Right renal cortex interstitium (tissue), 3 donors: ENCODE measurements around the gene SRL. TPM values are rescaled to one million over a fixed set of nuclear protein-coding genes. Genes with fewer than 3 reads are reported as not detected.

ENCODE experiments used
- DNase-seq, 3 donors: peaks; one replicate each; pipeline ENCODE4 v3.0.0-alpha.2; 2013; ENCODE audit warnings: low read depth in 3 of 3, low spot score in 2 of 3
- polyA plus RNA-seq, 3 donors: library from polyadenylated mRNA; unstranded; fragments of 120-200 nt; gene quantifications; one replicate each; pipeline ENCODE4 v1.2.1, GENCODE V29; 2013; ENCODE audit not compliant: insufficient read length in 3 of 3

Gene SRL
- polyA plus RNA-seq: 1 to 10 TPM; 1.2 to 1.6 (median 1.2) TPM

GRCh38 chr16:4241928-4242283 is at the start of gene SRL:
Gene SRL (minus strand): TSS chr16:4242080. CDS start chr16:4242067, 13 bp downstream.
- DNase-seq: no peak

- no peak for DNase-seq
Observed at GRCh38 chr16:4290236-4290830, 48.5 kb upstream of the SRL start.

- peak in 1 of 3 donors; percentile 37 for DNase-seq
Observed at GRCh38 chr16:4288148-4288921, 46.5 kb upstream of the SRL start.

- no peak for DNase-seq
Observed at GRCh38 chr16:4285167-4285566, 43.3 kb upstream of the SRL start.

GRCh38 chr16:4283939-4284338 is 42.1 kb upstream of the SRL start:
- DNase-seq: no peak

DNA sequence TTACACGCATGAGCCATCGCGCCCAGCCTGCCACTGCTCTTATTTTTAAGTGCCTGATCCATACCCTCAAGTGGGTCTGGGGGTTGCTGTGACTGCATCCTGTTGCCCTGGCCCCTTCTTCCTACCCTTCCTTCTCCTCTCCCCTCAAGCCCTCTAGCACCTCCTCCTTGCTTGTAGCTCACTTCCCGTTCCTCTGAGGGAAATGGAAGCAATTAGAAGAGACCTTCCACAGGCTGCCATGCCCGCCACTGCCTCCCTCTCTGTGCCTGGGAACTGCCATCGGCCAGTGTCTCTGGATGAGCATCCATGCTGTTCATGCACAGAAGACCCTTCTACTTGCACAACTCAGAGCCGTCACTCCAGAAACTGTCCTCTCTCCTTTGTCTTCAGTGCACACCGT is 41.6 kb upstream of the SRL start:
- DNase-seq: no peak

DNA sequence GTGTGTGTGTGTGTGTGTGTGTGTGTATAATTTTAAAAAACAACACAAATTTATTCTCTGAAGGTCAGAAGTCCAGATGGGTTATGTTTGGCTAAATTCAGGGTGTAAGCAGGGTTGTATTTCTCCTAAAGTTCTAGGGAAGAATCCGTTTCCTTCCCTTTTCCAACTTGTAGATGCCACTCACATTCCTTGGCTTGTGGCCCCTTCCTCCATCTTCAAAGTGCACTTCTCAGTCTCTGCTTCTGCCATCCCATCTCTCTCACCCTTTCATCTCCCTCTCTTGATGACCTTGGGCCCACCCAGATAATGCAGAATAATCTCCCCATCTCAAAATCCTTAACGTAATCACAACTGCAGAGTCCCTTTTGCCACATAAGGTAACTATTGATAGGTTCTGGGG is 38.7 kb upstream of the SRL start:
- no peak for DNase-seq

DNA sequence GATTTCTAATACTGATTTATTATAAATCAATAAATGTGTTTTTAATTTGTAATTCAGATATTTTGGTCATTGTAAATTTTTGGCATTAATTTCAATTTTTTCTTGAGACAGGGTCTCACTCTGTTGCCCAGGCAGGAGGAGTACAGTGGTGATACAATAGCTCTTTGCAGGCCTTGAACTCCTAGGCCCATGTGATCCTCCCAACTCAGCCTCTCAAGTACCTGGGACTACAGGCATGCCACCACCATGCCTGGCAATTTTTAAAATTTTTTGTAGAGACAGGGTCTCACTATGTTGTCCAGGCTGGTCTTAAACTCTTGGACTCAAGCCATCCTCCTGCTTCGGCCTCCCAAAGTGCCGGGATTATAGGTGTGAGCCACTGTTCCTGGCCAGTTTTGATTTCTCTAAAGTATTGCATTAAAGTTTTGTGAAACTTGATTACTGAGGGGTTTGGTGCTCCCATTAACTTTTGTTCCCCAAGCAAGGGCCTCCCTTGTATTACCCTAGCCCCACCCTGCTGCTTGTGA is 36.2 kb upstream of the SRL start:
- DNase-seq: no peak

GRCh38 chr16:4275861-4276260 is 34.0 kb upstream of the SRL start:
- no peak for DNase-seq

GRCh38 chr16:4273858-4274311 is 32.0 kb upstream of the SRL start:
- peak in 1 of 3 donors; percentile 41 for DNase-seq

DNA sequence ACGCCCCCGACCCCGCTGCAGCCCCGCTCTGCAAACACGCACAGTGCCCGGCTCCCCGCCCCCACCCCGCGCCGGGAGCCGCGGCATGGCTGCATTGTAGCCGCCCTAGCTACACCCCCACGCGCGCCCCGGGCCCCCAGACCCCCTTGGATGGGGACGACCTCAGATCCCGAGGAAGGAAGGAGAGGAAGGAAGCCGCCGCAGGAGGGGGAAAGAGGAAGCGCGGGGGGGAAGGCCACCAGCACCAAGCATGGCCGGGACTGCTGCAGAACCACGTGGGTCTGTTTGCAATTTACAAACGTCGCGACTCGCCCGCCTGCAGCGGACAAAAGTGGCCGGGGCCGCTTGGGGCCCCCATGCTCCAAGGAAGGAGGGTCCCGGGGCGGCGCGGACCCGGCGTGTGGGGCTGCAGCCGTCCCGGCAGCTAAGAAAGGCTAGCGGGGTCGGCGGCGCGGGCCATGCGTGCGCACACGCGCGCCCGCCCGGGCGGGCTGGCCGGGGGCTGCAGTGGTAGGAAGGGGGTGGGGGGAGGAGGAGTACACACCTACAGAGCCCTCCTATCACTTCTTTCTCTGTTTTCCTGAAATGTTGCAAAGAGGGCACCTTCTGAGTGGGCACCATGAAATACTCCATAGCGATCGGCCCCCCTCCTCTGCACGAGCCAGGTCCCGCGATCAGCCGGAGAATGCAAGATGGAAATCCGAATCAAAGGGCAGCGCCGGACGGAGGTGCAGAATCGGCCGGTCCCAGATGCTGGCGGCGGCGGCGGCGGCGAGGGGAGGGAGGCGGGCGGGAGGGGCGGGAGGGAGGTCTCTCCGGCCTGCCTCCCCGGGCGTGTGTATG is 30.5 kb upstream of the SRL start:
- no peak for DNase-seq

- peak in 2 of 3 donors; percentile 70 to 80 for DNase-seq
Observed at GRCh38 chr16:4271176-4272113, 29.6 kb upstream of the SRL start.

DNA sequence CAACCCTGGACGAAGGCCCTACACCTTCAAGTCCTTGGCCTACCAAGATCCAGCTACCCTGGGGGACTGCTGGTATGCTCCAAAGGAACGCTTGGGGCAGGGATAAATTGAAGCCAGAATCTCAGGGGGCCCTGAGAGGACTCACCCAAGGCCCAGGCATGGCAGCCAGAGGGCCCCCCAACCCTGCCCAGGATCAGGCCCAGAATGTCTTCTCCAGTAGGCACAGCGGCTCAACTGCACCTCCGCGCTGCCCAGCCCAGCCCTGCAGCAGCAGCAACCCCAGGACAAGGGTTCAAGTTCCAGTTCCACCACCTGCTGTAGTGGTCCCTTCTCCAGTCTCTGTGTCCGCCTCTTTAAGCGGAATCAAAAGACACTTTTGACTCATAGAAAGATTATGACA is 28.7 kb upstream of the SRL start:
- no peak for DNase-seq

GRCh38 chr16:4270091-4270490 is 28.2 kb upstream of the SRL start:
- no peak for DNase-seq

DNA sequence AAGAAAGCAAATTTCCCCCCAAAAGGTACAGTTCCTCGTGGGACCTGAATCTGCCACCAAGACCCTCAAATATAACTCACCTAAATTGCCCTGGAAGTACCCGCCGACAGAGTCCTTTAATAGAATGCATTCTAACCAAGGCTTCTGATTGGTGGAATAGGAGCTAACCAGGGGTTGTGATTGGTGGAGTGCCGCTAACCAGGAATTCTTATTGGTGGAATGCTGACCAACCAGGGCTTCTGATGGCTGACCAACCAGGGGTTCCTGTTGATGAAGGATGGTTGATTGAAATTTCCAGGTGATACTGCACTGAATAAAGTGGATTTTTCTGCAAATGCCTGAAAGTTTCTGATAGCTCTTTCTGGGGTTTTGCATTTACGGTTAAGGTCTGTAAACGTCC is 24.5 kb upstream of the SRL start:
- DNase-seq: no peak

- no peak for DNase-seq
Observed at GRCh38 chr16:4265676-4266075, 23.8 kb upstream of the SRL start.

DNA sequence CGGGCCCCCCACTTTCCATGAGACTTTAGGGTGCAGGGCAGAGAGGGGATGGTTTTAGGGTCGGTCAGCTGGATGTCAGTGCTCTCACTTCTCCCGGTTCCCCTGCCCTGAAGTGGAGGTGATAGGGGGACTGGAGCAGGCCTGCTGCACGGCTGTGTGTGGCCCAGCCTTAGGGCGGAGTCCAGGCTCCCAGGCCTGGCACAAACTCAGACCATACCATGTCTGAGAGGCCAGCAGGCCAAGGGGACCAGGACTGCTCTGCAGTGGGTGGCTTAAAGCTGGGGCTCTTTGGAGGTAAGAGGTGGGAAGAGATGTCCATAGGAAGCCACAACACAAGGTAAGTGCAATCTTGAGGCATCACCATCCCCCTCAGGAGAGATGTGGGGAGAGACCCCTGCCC is 22.7 kb upstream of the SRL start:
- DNase-seq: no peak

DNA sequence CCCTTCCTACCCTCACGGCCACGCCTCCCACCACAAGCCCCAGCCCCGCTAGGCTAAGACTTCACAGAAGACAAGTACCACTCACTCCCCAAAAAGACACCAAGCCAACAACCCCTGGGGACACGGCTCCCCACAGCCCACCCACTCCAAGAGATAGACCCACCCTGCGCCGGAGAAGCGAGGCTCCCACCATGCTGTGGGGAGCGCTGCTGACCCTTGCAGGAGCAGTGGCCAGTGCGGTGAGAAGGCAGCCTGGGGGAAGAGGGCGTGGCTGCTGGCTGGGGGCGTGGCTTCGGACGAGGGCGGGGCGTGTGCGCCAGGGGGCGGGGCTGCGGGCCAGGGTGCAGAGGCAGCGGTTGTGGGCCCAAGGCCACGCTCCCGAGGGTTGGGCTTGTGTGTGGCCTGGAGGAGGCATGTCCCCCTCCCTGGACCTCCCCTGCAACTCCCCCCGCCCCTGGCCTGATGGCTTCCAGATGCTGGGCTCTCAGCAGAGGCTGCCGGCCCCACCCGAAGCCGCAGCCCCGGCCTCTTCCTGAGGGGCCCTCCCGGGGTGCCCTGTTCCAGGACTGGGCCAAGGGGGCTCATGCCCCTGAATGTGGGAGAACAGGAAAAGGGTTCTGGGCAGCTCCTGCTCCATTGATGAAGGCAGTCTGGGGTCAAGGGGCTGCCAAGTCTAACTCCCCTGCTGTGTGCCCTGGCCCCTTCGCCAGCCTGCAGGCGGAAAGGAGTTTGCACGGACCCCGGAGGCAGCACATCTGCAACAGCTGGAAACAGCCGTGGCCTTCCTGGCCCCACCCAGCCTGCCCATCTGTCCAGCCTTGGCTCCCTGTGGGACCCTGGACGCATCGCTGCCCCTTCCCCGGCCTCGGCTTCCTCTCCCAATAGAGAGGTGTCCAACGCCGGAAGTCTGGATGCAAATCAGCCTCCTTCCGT is 21.9 kb upstream of the SRL start:
- DNase-seq: peak; percentile 47 to 78 (median 74)

DNA sequence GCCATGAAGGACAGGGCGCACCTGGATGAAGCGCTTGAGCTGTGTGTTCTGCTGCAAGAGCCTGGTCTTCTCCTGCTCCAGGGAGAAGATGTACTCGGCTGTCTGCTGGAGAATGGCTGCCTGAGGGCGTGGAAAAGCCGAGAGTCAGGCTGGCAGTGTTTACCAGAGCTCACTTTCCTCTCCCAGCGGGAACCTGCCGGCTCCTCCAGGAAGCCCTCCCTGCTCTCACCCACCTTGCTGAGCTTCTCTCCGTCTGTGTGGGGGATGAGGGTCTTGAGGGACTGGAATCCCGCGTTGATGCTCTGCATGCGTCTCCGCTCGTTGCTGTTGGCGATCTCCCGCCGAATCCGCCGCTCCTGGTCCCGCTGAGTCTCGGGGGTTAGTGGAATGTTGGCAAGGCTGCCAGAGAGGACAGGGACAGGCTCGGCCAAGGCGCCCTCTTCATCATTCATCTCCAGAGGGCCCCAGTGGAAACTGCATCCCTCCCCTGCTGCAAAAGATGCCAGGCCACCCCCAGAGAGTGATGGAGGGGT is 20.5 kb upstream of the SRL start:
- DNase-seq: no peak
